ENCODE data around the gene ICOSLG. TPM values are rescaled to one million over a fixed set of nuclear protein-coding genes. Genes with fewer than 3 reads are reported as not detected.
"Not testable (repeated sequence)": the region's sequence is repeated elsewhere in the genome, so short reads cannot be mapped to it uniquely, and the experiment has no call there.

The ICOSLG gene
- total RNA-seq, 3 donors from 2014 or later, result 2.4 to 3.6 (median 2.9) TPM

DNA sequence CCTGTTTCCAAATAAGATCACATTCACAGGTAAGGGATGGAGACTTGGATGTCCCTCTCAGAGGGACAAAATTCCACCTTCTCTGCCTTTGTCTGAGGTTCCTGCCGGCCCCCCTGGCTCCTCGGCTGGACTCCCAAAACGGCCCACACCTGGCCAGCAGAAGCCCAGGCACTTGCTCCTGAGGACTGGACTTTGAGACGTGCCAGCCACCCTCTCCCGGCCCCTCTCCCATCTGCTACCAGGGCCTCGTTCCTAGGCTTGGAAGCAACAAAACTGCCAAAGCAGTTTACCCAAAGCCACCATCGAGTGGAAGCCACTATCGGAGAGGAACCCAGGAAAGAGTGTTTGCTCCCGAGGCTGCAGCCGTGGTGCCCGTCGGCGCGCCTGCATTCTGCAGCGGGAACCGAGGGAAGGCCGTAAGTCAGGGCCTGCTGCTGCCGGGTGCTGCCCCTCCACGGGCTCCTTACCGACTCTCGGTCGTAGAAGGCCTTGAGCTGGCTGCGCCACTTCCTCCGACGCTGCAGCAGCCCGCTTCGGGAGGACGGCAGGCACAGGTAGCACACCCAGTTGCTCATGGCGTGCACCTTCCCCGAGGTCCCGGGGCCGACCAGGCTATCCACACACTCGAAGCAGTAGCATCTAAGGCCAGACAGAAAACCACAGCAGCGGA lies 17.4 kb upstream of the ICOSLG start:
- ATAC-seq, result no peak
- peaks cover 2% of the 10 kb centered on the region for H3K27me3 Mint-ChIP-seq (ENCODE audit: low read depth)
- H3K9me3 Mint-ChIP-seq, result no peaks in the 10 kb centered on the region
- no peak overlapping the region for H3K4me3 Mint-ChIP-seq
- peaks cover 2% of the 10 kb centered on the region for H3K4me1 Mint-ChIP-seq (ENCODE audit: low read depth)
- DNase-seq, result no peak
- H3K36me3 Mint-ChIP-seq (ENCODE audit: insufficient read depth), result no peaks in the 10 kb centered on the region

DNA sequence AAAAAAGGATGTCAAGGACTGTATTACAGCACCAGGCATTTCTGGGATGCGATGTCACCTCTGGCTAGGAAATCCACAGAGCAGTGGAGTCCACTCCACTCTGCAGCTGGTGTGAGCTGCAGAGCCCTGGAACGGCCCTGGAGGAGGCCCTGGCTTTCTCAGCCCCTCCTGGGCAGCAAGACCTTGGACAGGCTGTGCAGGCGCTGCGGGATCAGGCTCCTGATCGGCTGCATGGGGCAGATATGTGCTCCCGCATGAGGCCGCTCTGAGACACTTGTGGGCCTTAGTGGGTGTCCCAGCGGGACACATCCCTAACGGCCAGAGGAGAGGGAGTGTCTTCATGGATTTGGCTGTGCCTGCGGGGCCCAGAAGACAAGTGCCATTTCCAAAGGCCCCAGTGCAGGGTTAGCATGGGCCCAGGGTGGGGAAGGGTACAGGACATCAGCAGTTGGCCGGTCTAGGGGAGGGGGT lies 14.8 kb upstream of the ICOSLG start:
- Mint-ChIP-seq H3K27me3 (ENCODE audit: low read depth) (peaks cover 2% of the 10 kb centered on the region), H3K4me1 (ENCODE audit: low read depth) (peaks cover 2% of the 10 kb centered on the region), H3K36me3 (ENCODE audit: insufficient read depth) (no peaks in the 10 kb centered on the region), H3K4me3 (no peak overlapping the region), H3K9me3 (no peaks in the 10 kb centered on the region)
- no peak for DNase-seq
- ATAC-seq, result no peak

- Mint-ChIP-seq H3K4me3 (no peak overlapping the region), H3K36me3 (ENCODE audit: insufficient read depth) (no peaks in the 10 kb centered on the region), H3K9me3 (no peaks in the 10 kb centered on the region), H3K27me3 (ENCODE audit: low read depth) (peaks cover 2% of the 10 kb centered on the region), H3K4me1 (ENCODE audit: low read depth) (peaks cover 2% of the 10 kb centered on the region)
- DNase-seq (no peak), ATAC-seq (no peak)
These were observed 13.3 kb upstream of the ICOSLG start for GRCh38 chr21:44253832-44254710.

GRCh38 chr21:44249204-44250037 lies 8.7 kb upstream of the ICOSLG start:
- H3K9me3 Mint-ChIP-seq; H3K4me3 Mint-ChIP-seq; ATAC-seq; H3K27me3 Mint-ChIP-seq (ENCODE audit: low read depth); H3K4me1 Mint-ChIP-seq (ENCODE audit: low read depth); H3K36me3 Mint-ChIP-seq (ENCODE audit: insufficient read depth); DNase-seq: not testable (repeated sequence)

DNA sequence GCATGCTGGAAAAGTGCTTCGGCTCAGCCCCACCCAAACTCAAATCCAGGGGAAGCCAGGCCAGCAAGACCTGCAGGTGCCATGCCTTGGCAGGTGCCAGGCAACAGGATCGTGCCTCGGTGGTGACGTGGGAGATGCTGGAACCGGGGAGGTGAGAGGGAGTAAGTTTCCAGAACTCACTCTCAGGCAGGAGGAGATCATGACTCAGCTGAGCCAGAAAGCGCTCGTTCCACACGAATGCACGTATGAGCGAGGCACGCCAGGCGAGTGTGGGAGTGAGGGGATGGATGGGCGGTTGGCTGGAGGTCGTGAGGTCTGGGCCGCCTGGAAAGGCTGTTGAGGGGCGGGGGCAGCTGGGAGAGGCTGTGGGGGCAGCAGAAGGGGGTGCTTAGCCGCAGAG lies 7.2 kb upstream of the ICOSLG start:
- not testable (repeated sequence) for DNase-seq; ATAC-seq; H3K27me3 Mint-ChIP-seq (ENCODE audit: low read depth); H3K4me3 Mint-ChIP-seq; H3K36me3 Mint-ChIP-seq (ENCODE audit: insufficient read depth); H3K4me1 Mint-ChIP-seq (ENCODE audit: low read depth); H3K9me3 Mint-ChIP-seq

GRCh38 chr21:44243980-44244379 lies 3.2 kb upstream of the ICOSLG start:
- not testable (repeated sequence) for H3K9me3 Mint-ChIP-seq; H3K4me3 Mint-ChIP-seq; H3K4me1 Mint-ChIP-seq (ENCODE audit: low read depth); DNase-seq; H3K27me3 Mint-ChIP-seq (ENCODE audit: low read depth); H3K36me3 Mint-ChIP-seq (ENCODE audit: insufficient read depth)
- ATAC-seq, result peak; percentile 79 to 84

GRCh38 chr21:44241281-44241680 lies 538 bp upstream of the ICOSLG start:
- H3K27me3 Mint-ChIP-seq (ENCODE audit: low read depth); H3K4me1 Mint-ChIP-seq (ENCODE audit: low read depth); H3K4me3 Mint-ChIP-seq; H3K36me3 Mint-ChIP-seq (ENCODE audit: insufficient read depth); H3K9me3 Mint-ChIP-seq; DNase-seq: not testable (repeated sequence)
- peak; percentile 27 to 28 for ATAC-seq

GRCh38 chr21:44240353-44240752 lies 390 bp downstream of the ICOSLG start:
- not testable (repeated sequence) for H3K9me3 Mint-ChIP-seq; H3K4me3 Mint-ChIP-seq; DNase-seq; H3K36me3 Mint-ChIP-seq (ENCODE audit: insufficient read depth); H3K27me3 Mint-ChIP-seq (ENCODE audit: low read depth); H3K4me1 Mint-ChIP-seq (ENCODE audit: low read depth)
- peak in 1 of 2 donors; percentile 7 for ATAC-seq

- H3K9me3 Mint-ChIP-seq; H3K4me3 Mint-ChIP-seq; H3K4me1 Mint-ChIP-seq (ENCODE audit: low read depth); DNase-seq; H3K36me3 Mint-ChIP-seq (ENCODE audit: insufficient read depth); H3K27me3 Mint-ChIP-seq (ENCODE audit: low read depth); ATAC-seq: not testable (repeated sequence)
These were observed 11.2 kb downstream of the ICOSLG start for GRCh38 chr21:44229561-44229960.

DNA sequence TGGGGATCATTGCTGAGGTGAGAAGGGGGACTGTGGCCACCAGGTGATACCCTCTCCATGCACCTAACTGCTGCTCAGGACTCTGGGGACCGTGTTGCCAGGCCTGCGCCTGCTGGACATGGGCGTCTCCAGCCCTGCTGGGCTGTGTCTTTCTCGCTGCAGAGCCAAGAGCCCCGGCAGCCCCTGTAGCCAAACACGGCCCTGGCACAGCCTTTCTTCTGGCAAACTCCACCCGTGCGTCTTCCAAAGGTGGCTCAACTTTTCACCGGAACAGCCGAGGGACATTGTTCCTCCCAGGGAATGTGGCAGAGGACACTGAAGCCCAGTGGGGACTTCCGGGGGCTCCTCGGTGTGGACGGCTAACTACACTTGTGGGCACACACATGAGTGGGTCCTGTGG lies 12.6 kb downstream of the ICOSLG start:
- not testable (repeated sequence) for ATAC-seq; H3K4me3 Mint-ChIP-seq; DNase-seq; H3K4me1 Mint-ChIP-seq (ENCODE audit: low read depth); H3K27me3 Mint-ChIP-seq (ENCODE audit: low read depth); H3K9me3 Mint-ChIP-seq; H3K36me3 Mint-ChIP-seq (ENCODE audit: insufficient read depth)

- not testable (repeated sequence) for H3K4me3 Mint-ChIP-seq; ATAC-seq; DNase-seq; H3K36me3 Mint-ChIP-seq (ENCODE audit: insufficient read depth); H3K9me3 Mint-ChIP-seq; H3K27me3 Mint-ChIP-seq (ENCODE audit: low read depth); H3K4me1 Mint-ChIP-seq (ENCODE audit: low read depth)
These were observed 13.1 kb downstream of the ICOSLG start for GRCh38 chr21:44227614-44228013.

DNA sequence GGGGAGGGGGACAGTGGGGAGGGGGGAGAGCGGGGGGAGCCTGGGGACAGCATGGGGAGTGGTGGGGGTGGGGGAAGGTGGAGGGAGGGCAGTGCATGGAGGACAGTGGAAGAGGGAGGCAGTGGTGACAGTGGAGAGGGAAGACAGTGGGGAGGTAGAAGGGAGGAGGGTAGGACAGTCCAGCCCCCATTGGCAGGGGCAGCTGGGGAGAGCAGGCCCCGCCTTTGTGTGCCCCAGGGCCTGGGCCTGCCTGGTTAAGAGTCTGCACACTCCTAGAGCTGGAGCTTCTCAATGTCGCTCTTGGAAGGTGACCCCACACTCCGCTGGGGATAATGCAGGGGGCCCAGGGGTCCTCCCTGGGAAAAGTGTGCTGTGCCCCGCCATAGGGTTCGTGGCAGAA lies 15.1 kb downstream of the ICOSLG start:
- H3K27me3 Mint-ChIP-seq (ENCODE audit: low read depth); ATAC-seq; H3K9me3 Mint-ChIP-seq; DNase-seq; H3K4me3 Mint-ChIP-seq; H3K36me3 Mint-ChIP-seq (ENCODE audit: insufficient read depth); H3K4me1 Mint-ChIP-seq (ENCODE audit: low read depth): not testable (repeated sequence)

DNA sequence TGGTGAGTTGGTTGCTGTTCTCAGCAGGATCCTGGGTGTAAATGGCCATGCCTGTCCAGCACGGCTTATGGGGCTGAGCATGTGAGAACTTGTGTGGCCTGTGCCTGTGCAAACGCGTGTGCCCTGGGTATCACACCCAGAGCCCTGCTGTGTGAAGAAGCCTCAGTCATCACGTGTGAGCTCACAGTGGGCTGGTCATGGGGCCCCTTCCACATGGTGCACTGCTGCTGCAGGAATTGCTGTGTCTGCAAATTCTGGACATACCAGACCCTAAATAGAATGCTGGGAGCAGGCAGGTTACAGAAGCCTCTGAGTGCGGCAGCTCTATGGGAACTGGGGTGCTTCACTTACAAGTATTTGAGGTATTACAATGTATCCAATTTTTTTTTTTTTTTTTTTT lies 17.4 kb downstream of the ICOSLG start:
- not testable (repeated sequence) for H3K9me3 Mint-ChIP-seq; H3K27me3 Mint-ChIP-seq (ENCODE audit: low read depth); DNase-seq; H3K4me1 Mint-ChIP-seq (ENCODE audit: low read depth); ATAC-seq; H3K4me3 Mint-ChIP-seq; H3K36me3 Mint-ChIP-seq (ENCODE audit: insufficient read depth)

GRCh38 chr21:44220674-44221073 lies 20.1 kb downstream of the ICOSLG start:
- not testable (repeated sequence) for H3K4me1 Mint-ChIP-seq (ENCODE audit: low read depth); ATAC-seq; H3K27me3 Mint-ChIP-seq (ENCODE audit: low read depth); H3K4me3 Mint-ChIP-seq; H3K36me3 Mint-ChIP-seq (ENCODE audit: insufficient read depth); H3K9me3 Mint-ChIP-seq; DNase-seq
